Measurements from ENCODE around the gene HSH2D.

DNA sequence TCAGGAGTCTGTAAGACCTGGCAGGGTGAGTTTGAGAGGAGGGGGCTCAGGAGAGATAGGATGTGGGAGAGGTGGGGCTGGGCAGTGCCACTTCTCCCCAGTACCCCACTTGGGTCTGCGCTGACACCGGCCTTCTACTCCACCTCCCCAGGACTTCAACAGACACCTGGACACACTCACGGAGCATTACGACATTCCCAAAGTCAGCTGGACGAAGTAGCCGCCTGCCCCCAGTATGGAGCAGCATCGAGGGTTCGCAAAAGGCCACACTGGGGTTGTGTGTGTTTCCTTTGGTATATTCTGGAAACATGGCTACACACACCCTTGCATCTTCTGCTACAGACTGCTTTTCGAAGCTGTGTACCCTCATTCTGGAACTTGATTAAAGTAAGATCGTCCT, 47.3 kb downstream of the HSH2D start:
- TF ChIP-seq, protein P1, sequence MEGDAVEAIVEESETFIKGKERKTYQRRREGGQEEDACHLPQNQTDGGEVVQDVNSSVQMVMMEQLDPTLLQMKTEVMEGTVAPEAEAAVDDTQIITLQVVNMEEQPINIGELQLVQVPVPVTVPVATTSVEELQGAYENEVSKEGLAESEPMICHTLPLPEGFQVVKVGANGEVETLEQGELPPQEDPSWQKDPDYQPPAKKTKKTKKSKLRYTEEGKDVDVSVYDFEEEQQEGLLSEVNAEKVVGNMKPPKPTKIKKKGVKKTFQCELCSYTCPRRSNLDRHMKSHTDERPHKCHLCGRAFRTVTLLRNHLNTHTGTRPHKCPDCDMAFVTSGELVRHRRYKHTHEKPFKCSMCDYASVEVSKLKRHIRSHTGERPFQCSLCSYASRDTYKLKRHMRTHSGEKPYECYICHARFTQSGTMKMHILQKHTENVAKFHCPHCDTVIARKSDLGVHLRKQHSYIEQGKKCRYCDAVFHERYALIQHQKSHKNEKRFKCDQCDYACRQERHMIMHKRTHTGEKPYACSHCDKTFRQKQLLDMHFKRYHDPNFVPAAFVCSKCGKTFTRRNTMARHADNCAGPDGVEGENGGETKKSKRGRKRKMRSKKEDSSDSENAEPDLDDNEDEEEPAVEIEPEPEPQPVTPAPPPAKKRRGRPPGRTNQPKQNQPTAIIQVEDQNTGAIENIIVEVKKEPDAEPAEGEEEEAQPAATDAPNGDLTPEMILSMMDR (IDR thresholded peaks at IDR 0.05; ENCODE audit: insufficient read depth, low read depth, low read length): no peak
- TF ChIP-seq EZH2 (IDR thresholded peaks at IDR 0.05; ENCODE audit: insufficient read depth, low read length): no peak

Data from astrocyte (in vitro differentiated cells and primary cell).